ENCODE data around the gene TARS2. TPM values are rescaled to one million over a fixed set of nuclear protein-coding genes. Genes with fewer than 3 reads are reported as not detected.
A peak's percentile ranks its signal among the peaks of the same experiment; 100 is the strongest.

The TARS2 gene
- polyA plus RNA-seq, 3 donors: 12.0 to 14.7 (median 14.6) TPM

- H3K27ac Mint-ChIP-seq: peak overlapping the region in 1 of 7 donors; percentile 9
- Histone ChIP-seq H2AFZ (ENCODE audit: insufficient read depth, low read depth, low read length, poor library complexity, severe bottlenecking) (no peak overlapping the region), H3K4me2 (replicated peaks; ENCODE audit: extremely low read depth, low read length, poor library complexity, severe bottlenecking) (no peak overlapping the region)
Observed at GRCh38 chr1:150537732-150538684, 50.8 kb downstream of the TARS2 start.

More at GRCh38 chr1:150537732-150538684, 50.8 kb downstream of the TARS2 start:
- Mint-ChIP-seq H3K4me3 (no peak overlapping the region), H3K9me3 (peaks cover 0 to 1% (median 0%) of the 10 kb centered on the region in 7 donors), H3K27me3 (ENCODE audit: low read depth in 3 of 3) (peaks cover 0 to 3% (median 0%) of the 10 kb centered on the region in 3 donors), H3K4me1 (peaks cover 10% of the 10 kb centered on the region), H3K36me3 (no peaks in the 10 kb centered on the region)
- H3K27ac ChIP-seq (ENCODE audit: low read depth in 1 of 2, low read length in 2 of 2): no peak overlapping the region
- H3K9me3 ChIP-seq (replicated peaks in 1 of 2; ENCODE audit: control insufficient read depth in 1 of 2, insufficient read depth in 1 of 2, low read length in 2 of 2): no peaks in the 10 kb centered on the region
- TF ChIP-seq CTCF (IDR thresholded peaks at IDR 0.05): no peak
- intact Hi-C loops (cut with micrococcal nuclease): no loop called here
- no peaks in the 10 kb centered on the region for H3K79me2 ChIP-seq (ENCODE audit: insufficient read depth, low read length)
- DNase-seq: no peak
- no peak overlapping the region for H3K4me3 ChIP-seq (replicated peaks in 1 of 3; ENCODE audit: low read depth in 2 of 3, low read length in 3 of 3)
- H3K36me3 ChIP-seq (replicated peaks in 1 of 2; ENCODE audit: control insufficient read depth in 1 of 2, insufficient read depth in 2 of 2, low read length in 2 of 2): no peaks in the 10 kb centered on the region
- H3K4me1 ChIP-seq (ENCODE audit: control insufficient read depth in 1 of 2, insufficient read depth in 2 of 2, low read length in 2 of 2): no peaks in the 10 kb centered on the region
- no peak overlapping the region for H3K9ac ChIP-seq (ENCODE audit: insufficient read depth, low read length, poor library complexity, severe bottlenecking)
- 88% methylated on average over 11 of the region's 17 CpGs for WGBS (ENCODE audit: insufficient coverage)
- no peaks in the 10 kb centered on the region for H4K20me1 ChIP-seq (ENCODE audit: insufficient read depth, low read length)
- H3K27me3 ChIP-seq (ENCODE audit: control insufficient read depth in 2 of 2, insufficient read depth in 2 of 2, low read length in 2 of 2): no peaks in the 10 kb centered on the region

All from CD14-positive monocyte (primary cell).